Measurements from ENCODE around the gene TNFRSF8. TPM values are rescaled to one million over a fixed set of nuclear protein-coding genes. Genes with fewer than 3 reads are reported as not detected.

The TNFRSF8 gene
- total and polyA plus RNA-seq, 12 donors, result 0.17 to 0.61 (median 0.42) TPM; not detected in 1

DNA sequence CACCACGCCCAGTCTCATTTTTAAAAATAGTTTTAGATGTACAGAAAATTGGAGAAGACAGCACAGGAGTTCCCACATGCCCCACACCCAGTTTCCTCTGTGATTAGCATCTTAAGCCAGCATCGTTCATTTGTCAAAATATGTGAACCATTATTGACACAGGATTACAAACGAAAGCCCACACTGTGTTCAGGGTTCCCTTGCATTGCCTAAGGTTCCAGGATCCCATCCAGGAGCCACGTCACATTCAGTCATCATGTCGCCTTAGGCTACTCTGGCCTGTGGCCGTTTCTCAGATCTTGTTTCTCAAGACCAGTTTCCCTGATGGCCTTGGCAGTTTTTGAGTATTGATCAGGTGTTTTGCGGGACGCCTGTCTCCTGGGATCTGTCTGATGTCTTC, 69.0 kb downstream of the TNFRSF8 start:
- Histone ChIP-seq H3K36me3 (replicated peaks in 1 of 2) (no peaks in the 10 kb centered on the region), H3K4me3 (no peak overlapping the region), H3K27ac (no peak overlapping the region), H3K4me1 (replicated peaks in 1 of 2) (peaks cover 0 to 12% of the 10 kb centered on the region in 2 donors), H3K27me3 (no peaks in the 10 kb centered on the region), H3K9me3 (replicated peaks in 1 of 3) (no peaks in the 10 kb centered on the region)
- DNase-seq, result no peak
- WGBS, 4 donors, result 66 to 93% (median 77%) methylated on average over 5 to 8 of the region's 8 CpGs
- intact Hi-C loops (cut with DNase I), result no loop called here
- TF ChIP-seq POLR2A (IDR thresholded peaks at IDR 0.05), result no peak
- TF ChIP-seq, protein P1, sequence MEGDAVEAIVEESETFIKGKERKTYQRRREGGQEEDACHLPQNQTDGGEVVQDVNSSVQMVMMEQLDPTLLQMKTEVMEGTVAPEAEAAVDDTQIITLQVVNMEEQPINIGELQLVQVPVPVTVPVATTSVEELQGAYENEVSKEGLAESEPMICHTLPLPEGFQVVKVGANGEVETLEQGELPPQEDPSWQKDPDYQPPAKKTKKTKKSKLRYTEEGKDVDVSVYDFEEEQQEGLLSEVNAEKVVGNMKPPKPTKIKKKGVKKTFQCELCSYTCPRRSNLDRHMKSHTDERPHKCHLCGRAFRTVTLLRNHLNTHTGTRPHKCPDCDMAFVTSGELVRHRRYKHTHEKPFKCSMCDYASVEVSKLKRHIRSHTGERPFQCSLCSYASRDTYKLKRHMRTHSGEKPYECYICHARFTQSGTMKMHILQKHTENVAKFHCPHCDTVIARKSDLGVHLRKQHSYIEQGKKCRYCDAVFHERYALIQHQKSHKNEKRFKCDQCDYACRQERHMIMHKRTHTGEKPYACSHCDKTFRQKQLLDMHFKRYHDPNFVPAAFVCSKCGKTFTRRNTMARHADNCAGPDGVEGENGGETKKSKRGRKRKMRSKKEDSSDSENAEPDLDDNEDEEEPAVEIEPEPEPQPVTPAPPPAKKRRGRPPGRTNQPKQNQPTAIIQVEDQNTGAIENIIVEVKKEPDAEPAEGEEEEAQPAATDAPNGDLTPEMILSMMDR (IDR thresholded peaks at IDR 0.05), result no peak

DNA sequence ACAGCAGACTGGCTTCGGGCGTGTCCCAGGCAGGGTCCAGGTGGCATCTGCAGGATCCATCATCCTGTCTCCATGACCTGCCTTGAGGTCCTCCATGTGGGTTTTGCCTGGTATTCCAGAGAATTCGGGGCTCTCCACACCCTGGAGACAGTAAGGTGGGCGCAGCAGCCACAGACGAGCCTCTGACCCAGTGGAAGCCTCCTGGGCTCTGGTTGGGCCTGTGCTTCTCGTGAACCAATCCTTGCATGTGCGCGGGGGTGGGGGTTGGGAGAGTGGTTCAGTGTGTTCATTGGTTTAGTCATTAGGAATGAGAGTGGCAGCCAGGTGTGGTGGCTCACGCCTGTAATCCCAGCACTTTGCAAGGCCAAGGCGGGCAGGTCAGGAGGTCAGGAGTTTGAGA, 71.6 kb downstream of the TNFRSF8 start:
- H3K9me3 ChIP-seq (replicated peaks in 1 of 3), result no peaks in the 10 kb centered on the region
- intact Hi-C loops (cut with DNase I), result no loop called here
- 87 to 97% (median 93%) methylated on average over 3 to 10 of the region's 10 CpGs for WGBS, 4 donors
- H3K27ac ChIP-seq, result no peak overlapping the region
- DNase-seq, result no peak
- H3K27me3 ChIP-seq, result no peaks in the 10 kb centered on the region
- H3K4me1 ChIP-seq (replicated peaks in 1 of 2), result peaks cover 0 to 12% of the 10 kb centered on the region in 2 donors
- H3K4me3 ChIP-seq, result no peak overlapping the region
- no peaks in the 10 kb centered on the region for H3K36me3 ChIP-seq (replicated peaks in 1 of 2)
- TF ChIP-seq, protein P1 (IDR thresholded peaks at IDR 0.05), result no peak
- no peak for TF ChIP-seq POLR2A (IDR thresholded peaks at IDR 0.05)

DNA sequence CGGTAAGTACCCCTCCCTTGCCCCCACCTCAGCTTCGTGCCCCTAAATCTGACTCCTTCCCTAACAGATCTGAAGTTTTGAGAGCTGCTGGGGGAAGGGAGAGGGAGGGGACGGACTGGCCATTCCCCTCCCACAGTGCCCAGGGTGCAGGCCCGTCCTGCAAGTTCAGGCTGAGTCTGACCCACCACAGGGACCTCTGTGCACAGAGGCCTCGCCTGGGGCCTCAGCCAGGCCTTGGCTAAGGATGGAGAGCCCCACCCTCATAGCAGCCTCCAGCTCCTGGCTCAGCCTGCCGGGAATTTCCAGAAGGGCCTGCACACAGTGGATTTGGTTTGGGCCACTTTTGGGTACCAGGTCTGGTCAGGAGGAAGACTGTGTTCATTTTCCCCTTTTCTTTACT, 72.5 kb downstream of the TNFRSF8 start:
- intact Hi-C loops (cut with DNase I), result no loop called here
- WGBS, 4 donors, result 34 to 65% (median 58%) methylated on average over 5 to 6 of the region's 6 CpGs
- H3K27ac ChIP-seq, result no peak overlapping the region

DNA sequence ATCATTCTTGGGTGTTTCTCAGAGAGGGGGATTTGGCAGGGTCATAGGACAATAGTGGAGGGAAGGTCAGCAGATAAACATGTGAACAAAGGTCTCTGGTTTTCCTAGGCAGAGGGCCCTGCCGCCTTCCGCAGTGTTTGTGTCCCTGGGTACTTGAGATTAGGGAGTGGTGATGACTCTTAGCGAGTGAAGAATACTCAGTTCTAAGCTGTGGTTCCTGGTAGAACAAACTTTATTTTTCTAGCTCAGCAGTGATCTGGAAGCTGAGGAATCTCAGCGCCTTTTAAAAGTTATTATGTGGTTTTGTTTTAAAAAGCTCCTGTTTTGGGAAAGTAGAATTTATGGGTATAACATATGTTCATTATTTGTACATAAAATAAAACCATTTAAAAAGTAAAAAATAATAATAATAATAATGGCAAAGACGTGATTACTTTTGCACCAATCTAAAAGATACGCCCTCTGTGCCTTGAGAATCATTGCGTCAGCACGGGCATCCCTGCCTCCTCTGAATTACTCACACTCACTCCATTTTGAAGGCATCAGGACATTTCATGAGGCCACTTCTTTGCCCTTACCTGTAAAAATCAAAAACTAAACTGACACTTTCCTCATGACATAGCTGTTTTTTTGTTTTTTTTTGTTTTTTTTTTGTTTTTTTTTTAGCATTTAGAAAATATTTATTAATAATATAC, 74.0 kb downstream of the TNFRSF8 start:
- H3K4me3 ChIP-seq, result no peak overlapping the region
- H3K36me3 ChIP-seq (replicated peaks in 1 of 2), result no peaks in the 10 kb centered on the region
- intact Hi-C loops (cut with DNase I), result no loop called here
- H3K4me1 ChIP-seq (replicated peaks in 1 of 2), result peaks cover 0 to 3% of the 10 kb centered on the region in 2 donors
- WGBS, 4 donors, result 76 to 87% (median 84%) methylated on average over 6 to 8 of the region's 8 CpGs
- TF ChIP-seq, protein P1 (IDR thresholded peaks at IDR 0.05), result no peak
- TF ChIP-seq POLR2A (IDR thresholded peaks at IDR 0.05), result no peak
- DNase-seq, result no peak
- no peak overlapping the region for H3K27ac ChIP-seq
- no peaks in the 10 kb centered on the region for H3K9me3 ChIP-seq (replicated peaks in 1 of 3)
- H3K27me3 ChIP-seq, result no peaks in the 10 kb centered on the region

More for the DNA sequence above, 72.5 kb downstream of the TNFRSF8 start:
- no peaks in the 10 kb centered on the region for H3K9me3 ChIP-seq (replicated peaks in 1 of 3)
- H3K4me1 ChIP-seq (replicated peaks in 1 of 2), result peaks cover 0 to 7% of the 10 kb centered on the region in 2 donors
- H3K36me3 ChIP-seq (replicated peaks in 1 of 2), result no peaks in the 10 kb centered on the region
- H3K4me3 ChIP-seq, result no peak overlapping the region
- TF ChIP-seq POLR2A (IDR thresholded peaks at IDR 0.05), result no peak
- TF ChIP-seq, protein P1 (IDR thresholded peaks at IDR 0.05), result no peak
- no peak for DNase-seq
- H3K27me3 ChIP-seq, result no peaks in the 10 kb centered on the region

Measured in adrenal gland (tissue), 12 donors.